ENCODE results near the gene HPCAL1.
"Not testable (repeated sequence)": the region's sequence is repeated elsewhere in the genome, so short reads cannot be mapped to it uniquely, and the experiment has no call there.

The HPCAL1 gene

GRCh38 chr2:10302479-10303180 lies at the start of gene HPCAL1:
Gene HPCAL1 (plus strand): TSS chr2:10302904. CDS start chr2:10419758, 116,854 bp downstream.
- DNase-seq (ENCODE audit: low spot score), result peak; percentile 85

- DNase-seq (ENCODE audit: low spot score), result no peak
Observed at GRCh38 chr2:10253596-10254372, 48.9 kb upstream of the HPCAL1 start.

- no peak for DNase-seq (ENCODE audit: low spot score)
Observed at GRCh38 chr2:10254373-10255188, 48.1 kb upstream of the HPCAL1 start.

- DNase-seq (ENCODE audit: low spot score), result no peak
Observed at GRCh38 chr2:10255189-10256030, 47.3 kb upstream of the HPCAL1 start.

- DNase-seq (ENCODE audit: low spot score), result no peak
Observed at GRCh38 chr2:10256031-10256514, 46.6 kb upstream of the HPCAL1 start.

- DNase-seq (ENCODE audit: low spot score), result no peak
Observed at GRCh38 chr2:10256515-10257031, 46.1 kb upstream of the HPCAL1 start.

GRCh38 chr2:10257036-10257435 lies 45.7 kb upstream of the HPCAL1 start:
- no peak for DNase-seq (ENCODE audit: low spot score)

GRCh38 chr2:10257500-10258147 lies 45.1 kb upstream of the HPCAL1 start:
- DNase-seq (ENCODE audit: low spot score), result no peak

- no peak for DNase-seq (ENCODE audit: low spot score)
Observed at GRCh38 chr2:10258326-10258725, 44.4 kb upstream of the HPCAL1 start.

- DNase-seq (ENCODE audit: low spot score), result no peak
Observed at GRCh38 chr2:10258726-10259125, 44.0 kb upstream of the HPCAL1 start.

- DNase-seq (ENCODE audit: low spot score), result no peak
Observed at GRCh38 chr2:10260130-10260529, 42.6 kb upstream of the HPCAL1 start.

- not testable (repeated sequence) for DNase-seq (ENCODE audit: low spot score)
Observed at GRCh38 chr2:10263526-10263925, 39.2 kb upstream of the HPCAL1 start.

- DNase-seq (ENCODE audit: low spot score), result no peak
Observed at GRCh38 chr2:10264506-10265328, 38.0 kb upstream of the HPCAL1 start.

GRCh38 chr2:10265329-10266132 lies 37.2 kb upstream of the HPCAL1 start:
- no peak for DNase-seq (ENCODE audit: low spot score)

- DNase-seq (ENCODE audit: low spot score), result no peak
Observed at GRCh38 chr2:10266133-10266620, 36.5 kb upstream of the HPCAL1 start.

- no peak for DNase-seq (ENCODE audit: low spot score)
Observed at GRCh38 chr2:10267036-10267435, 35.7 kb upstream of the HPCAL1 start.

GRCh38 chr2:10267551-10268465 lies 34.9 kb upstream of the HPCAL1 start:
- no peak for DNase-seq (ENCODE audit: low spot score)

- no peak for DNase-seq (ENCODE audit: low spot score)
Observed at GRCh38 chr2:10269291-10269690, 33.4 kb upstream of the HPCAL1 start.

Measured in Ammon's horn (tissue), 1 donor.